Fibroblast of upper back skin (primary cell): ENCODE data around the gene KRTAP3-1.
A peak's percentile ranks its signal among the peaks of the same experiment; 100 is the strongest.
"Not testable (repeated sequence)": the region's sequence is repeated elsewhere in the genome, so short reads cannot be mapped to it uniquely, and the experiment has no call there.

Experiments used
- DNase-seq: peaks from one replicate; pipeline ENCODE4 v3.0.0-alpha.2; 2013

The KRTAP3-1 gene

GRCh38 chr17:41008811-41009210 lies at the start of gene KRTAP3-1:
Gene KRTAP3-1 (minus strand): TSS chr17:41009128. CDS start chr17:41009074, 54 bp downstream.
- DNase-seq: no peak

- no peak for DNase-seq
These were observed 48.6 kb upstream of the KRTAP3-1 start for GRCh38 chr17:41057547-41057946.

GRCh38 chr17:41055130-41055529 lies 46.2 kb upstream of the KRTAP3-1 start, which contains the start of gene KRTAP2-2:
Gene KRTAP2-2 (minus strand): TSS chr17:41055230. CDS start chr17:41055211, 19 bp downstream.
- not testable (repeated sequence) for DNase-seq

- not testable (repeated sequence) for DNase-seq
These were observed 45.6 kb upstream of the KRTAP3-1 start for GRCh38 chr17:41054556-41054955.

- DNase-seq: no peak
These were observed 45.1 kb upstream of the KRTAP3-1 start for GRCh38 chr17:41054025-41054424.

GRCh38 chr17:41052566-41052965 lies 43.6 kb upstream of the KRTAP3-1 start:
- DNase-seq: peak; percentile 54

GRCh38 chr17:41049110-41049509 lies 40.2 kb upstream of the KRTAP3-1 start:
- DNase-seq: peak; percentile 47

- peak; percentile 72 for DNase-seq
These were observed 39.5 kb upstream of the KRTAP3-1 start for GRCh38 chr17:41048441-41048840.

GRCh38 chr17:41046735-41047465 lies 38.0 kb upstream of the KRTAP3-1 start, which contains the start of gene KRTAP2-1:
Gene KRTAP2-1 (minus strand): TSS chr17:41047316. CDS start chr17:41047267, 49 bp downstream.
- not testable (repeated sequence) for DNase-seq

- no peak for DNase-seq
These were observed 34.0 kb upstream of the KRTAP3-1 start for GRCh38 chr17:41042953-41043352.

GRCh38 chr17:41040783-41041571 lies 32.0 kb upstream of the KRTAP3-1 start, which contains the start of gene KRTAP1-1:
Gene KRTAP1-1 (minus strand): TSS chr17:41041450. CDS start chr17:41041397, 53 bp downstream.
- not testable (repeated sequence) for DNase-seq

GRCh38 chr17:41037853-41038350 lies 29.0 kb upstream of the KRTAP3-1 start:
- no peak for DNase-seq

- DNase-seq: not testable (repeated sequence)
These were observed 25.5 kb upstream of the KRTAP3-1 start, which contains the start of gene KRTAP1-3 for GRCh38 chr17:41034346-41034935. Gene KRTAP1-3 (minus strand): TSS chr17:41034874. CDS start chr17:41034821, 53 bp downstream.

- DNase-seq: no peak
These were observed 20.8 kb upstream of the KRTAP3-1 start, which contains the start of gene KRTAP1-4 for GRCh38 chr17:41029633-41030245. Gene KRTAP1-4 (minus strand): TSS chr17:41030195. CDS start chr17:41030078, 117 bp downstream.

- peak; percentile 72 for DNase-seq
These were observed 18.0 kb upstream of the KRTAP3-1 start, which contains the start of gene KRTAP1-5 for GRCh38 chr17:41026715-41027471. Gene KRTAP1-5 (minus strand): TSS chr17:41027208. CDS start chr17:41027155, 53 bp downstream.

GRCh38 chr17:41024697-41025096 lies 15.8 kb upstream of the KRTAP3-1 start:
- DNase-seq: peak; percentile 73

- DNase-seq: no peak
These were observed 11.4 kb upstream of the KRTAP3-1 start for GRCh38 chr17:41020336-41020735.

- no peak for DNase-seq
These were observed 10.5 kb upstream of the KRTAP3-1 start for GRCh38 chr17:41019415-41019814.

- no peak for DNase-seq
These were observed 9.6 kb upstream of the KRTAP3-1 start for GRCh38 chr17:41018541-41018940.

GRCh38 chr17:41016578-41017215 lies 7.8 kb upstream of the KRTAP3-1 start:
- DNase-seq: no peak

GRCh38 chr17:41015454-41015853 lies 6.5 kb upstream of the KRTAP3-1 start:
- DNase-seq: no peak
